HL-60/S4 (cell line): ENCODE measurements around the gene CROCC2.

Experiments
- in situ Hi-C: fragments of 300-500 bp; cut with MboI; formaldehyde crosslinking; loops from 2 replicates; pipeline ENCODE4 v1.14.3; 2022; ENCODE audit warnings: low sequenced_read_pairs

CROCC2 gene

GRCh38 chr2:240919786-240920782 lies 13.9 kb downstream of the CROCC2 start:
- in situ Hi-C loops, result no loop called here

GRCh38 chr2:240920783-240921231 lies 14.7 kb downstream of the CROCC2 start:
- in situ Hi-C loops, result no loop called here

- in situ Hi-C loops, result no loop called here
Observed at GRCh38 chr2:240921311-240921994, 15.3 kb downstream of the CROCC2 start.

- in situ Hi-C loops, result no loop called here
Observed at GRCh38 chr2:240921995-240922244, 15.8 kb downstream of the CROCC2 start.

GRCh38 chr2:240922245-240922981 lies 16.3 kb downstream of the CROCC2 start:
- in situ Hi-C loops, result no loop called here

GRCh38 chr2:240922982-240923537 lies 16.9 kb downstream of the CROCC2 start:
- in situ Hi-C loops, result no loop called here

GRCh38 chr2:240925191-240925567 lies 19.0 kb downstream of the CROCC2 start:
- in situ Hi-C loops, result no loop called here

GRCh38 chr2:240925568-240926515 lies 19.7 kb downstream of the CROCC2 start:
- in situ Hi-C loops, result no loop called here

- in situ Hi-C loops, result no loop called here
Observed at GRCh38 chr2:240926516-240927389, 20.6 kb downstream of the CROCC2 start.

GRCh38 chr2:240927390-240927781 lies 21.2 kb downstream of the CROCC2 start:
- in situ Hi-C loops, result no loop called here

- in situ Hi-C loops, result no loop called here
Observed at GRCh38 chr2:240928476-240929363, 22.6 kb downstream of the CROCC2 start.

- in situ Hi-C loops, result no loop called here
Observed at GRCh38 chr2:240929364-240930095, 23.4 kb downstream of the CROCC2 start.

- in situ Hi-C loops, result no loop called here
Observed at GRCh38 chr2:240930096-240930630, 24.0 kb downstream of the CROCC2 start.

- in situ Hi-C loops, result no loop called here
Observed at GRCh38 chr2:240930631-240931318, 24.6 kb downstream of the CROCC2 start.

- in situ Hi-C loops, result no loop called here
Observed at GRCh38 chr2:240931319-240931949, 25.3 kb downstream of the CROCC2 start.
